Measurements from ENCODE around the gene SPSB1.

The SPSB1 gene

GRCh38 chr1:9328715-9329114, 36.0 kb downstream of the SPSB1 start:
- H3K4me3 ChIP-seq (ENCODE audit: low read depth, low read length) = no peak overlapping the region
- ChIA-PET POLR2A (no interaction called here), CTCF (no interaction called here)
- H3K4me1 ChIP-seq (ENCODE audit: control insufficient read depth, insufficient read depth, low read length) = no peaks in the 10 kb centered on the region
- no peaks in the 10 kb centered on the region for H3K36me3 ChIP-seq (ENCODE audit: control insufficient read depth in 2 of 2, insufficient read depth in 1 of 2, low read length in 2 of 2)
- H3K9me3 ChIP-seq (ENCODE audit: control insufficient read depth, insufficient read depth, low read depth, low read length) = no peaks in the 10 kb centered on the region
- TF ChIP-seq ZBTB26 (tag by site-specific recombination; optimal IDR thresholded peaks at IDR 0.05) (no peak), YY2 (tag by site-specific recombination; IDR thresholded peaks at IDR 0.05) (no peak), ZFP3 (tag by site-specific recombination; IDR thresholded peaks at IDR 0.05; ENCODE audit: low read depth) (peak; percentile 26; the same call in 1 of the 2 replicates), ZNF280D (tag by site-specific recombination; IDR thresholded peaks at IDR 0.05) (no peak), SP7 (tag by site-specific recombination; IDR thresholded peaks at IDR 0.05) (no peak), ZNF521 (tag by site-specific recombination; IDR thresholded peaks at IDR 0.05) (no peak), ZFHX2 (tag by site-specific recombination; conservative IDR thresholded peaks at IDR 0.05) (peak; percentile 23; the same call in 1 of the 2 replicates), KLF1 (tag by site-specific recombination; IDR thresholded peaks at IDR 0.05) (peak; percentile 56; the same call in 1 of the 2 replicates), SP2 (tag by site-specific recombination; IDR thresholded peaks at IDR 0.05) (no peak), ZNF639 (tag by site-specific recombination; IDR thresholded peaks at IDR 0.05) (no peak), ZNF560 (tag by site-specific recombination; IDR thresholded peaks at IDR 0.05; ENCODE audit: borderline replicate concordance) (no peak), EGR2 (tag by site-specific recombination; IDR thresholded peaks at IDR 0.05; ENCODE audit: low read depth) (peak; percentile 41; the same call in 1 of the 2 replicates), ZSCAN18 (tag by site-specific recombination; IDR thresholded peaks at IDR 0.05) (no peak)
- H3K27ac ChIP-seq (ENCODE audit: extremely low read depth, low read depth, low read length) = no peak overlapping the region

GRCh38 chr1:9331016-9331415, 38.3 kb downstream of the SPSB1 start:
- ChIA-PET CTCF (no interaction called here), POLR2A (no interaction called here)
- Histone ChIP-seq H3K4me3 (ENCODE audit: low read depth, low read length) (no peak overlapping the region), H3K9me3 (ENCODE audit: control insufficient read depth, insufficient read depth, low read depth, low read length) (no peaks in the 10 kb centered on the region), H3K36me3 (ENCODE audit: control insufficient read depth in 2 of 2, insufficient read depth in 1 of 2, low read length in 2 of 2) (no peaks in the 10 kb centered on the region), H3K4me1 (ENCODE audit: control insufficient read depth, insufficient read depth, low read length) (no peaks in the 10 kb centered on the region), H3K27ac (ENCODE audit: extremely low read depth, low read depth, low read length) (no peak overlapping the region)
- no peak for TF ChIP-seq ZNF561 (tag by site-specific recombination; IDR thresholded peaks at IDR 0.05; ENCODE audit: borderline replicate concordance)
- no peak for TF ChIP-seq ZNF600 (tag by site-specific recombination; IDR thresholded peaks at IDR 0.05)
- no peak for TF ChIP-seq ZSCAN5A (tag by site-specific recombination; IDR thresholded peaks at IDR 0.05)
- no peak for TF ChIP-seq KLF16 (tag by site-specific recombination; IDR thresholded peaks at IDR 0.05)
- TF ChIP-seq OSR2 (tag by site-specific recombination; IDR thresholded peaks at IDR 0.05) = no peak
- TF ChIP-seq ZNF544 (tag by site-specific recombination; IDR thresholded peaks at IDR 0.05) = no peak
- TF ChIP-seq ZNF223 (tag by site-specific recombination; IDR thresholded peaks at IDR 0.05) = no peak
- TF ChIP-seq ZNF513 (tag by site-specific recombination; IDR thresholded peaks at IDR 0.05) = no peak
- no peak for TF ChIP-seq ZNF76 (tag by site-specific recombination; IDR thresholded peaks at IDR 0.05; ENCODE audit: borderline replicate concordance, low read depth)
- no peak for TF ChIP-seq ZFP41 (tag by site-specific recombination; IDR thresholded peaks at IDR 0.05; ENCODE audit: borderline replicate concordance)
- no peak for TF ChIP-seq ZNF692 (tag by site-specific recombination; IDR thresholded peaks at IDR 0.05)
